ENCODE measurements around the gene TMEM184A.

The TMEM184A gene

DNA sequence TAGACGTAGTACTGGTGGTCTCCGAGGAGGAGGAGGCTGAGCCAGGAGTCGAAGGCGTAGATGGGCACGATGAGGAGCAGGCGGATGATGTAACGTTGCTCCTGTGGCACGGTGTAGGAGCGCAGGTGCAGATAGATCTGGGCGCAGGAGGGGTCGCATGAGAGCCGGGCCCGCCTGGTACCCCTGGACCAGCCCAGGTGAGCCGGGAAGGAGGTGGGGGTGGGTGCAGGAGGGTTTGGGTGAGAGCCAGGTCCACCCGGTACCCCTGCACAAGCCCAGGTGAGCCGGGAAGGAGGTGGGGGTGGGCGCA is 5.2 kb downstream of the TMEM184A start:
- DNase-seq (ENCODE audit: low read depth), result no peak
- TF ChIP-seq, protein P1, sequence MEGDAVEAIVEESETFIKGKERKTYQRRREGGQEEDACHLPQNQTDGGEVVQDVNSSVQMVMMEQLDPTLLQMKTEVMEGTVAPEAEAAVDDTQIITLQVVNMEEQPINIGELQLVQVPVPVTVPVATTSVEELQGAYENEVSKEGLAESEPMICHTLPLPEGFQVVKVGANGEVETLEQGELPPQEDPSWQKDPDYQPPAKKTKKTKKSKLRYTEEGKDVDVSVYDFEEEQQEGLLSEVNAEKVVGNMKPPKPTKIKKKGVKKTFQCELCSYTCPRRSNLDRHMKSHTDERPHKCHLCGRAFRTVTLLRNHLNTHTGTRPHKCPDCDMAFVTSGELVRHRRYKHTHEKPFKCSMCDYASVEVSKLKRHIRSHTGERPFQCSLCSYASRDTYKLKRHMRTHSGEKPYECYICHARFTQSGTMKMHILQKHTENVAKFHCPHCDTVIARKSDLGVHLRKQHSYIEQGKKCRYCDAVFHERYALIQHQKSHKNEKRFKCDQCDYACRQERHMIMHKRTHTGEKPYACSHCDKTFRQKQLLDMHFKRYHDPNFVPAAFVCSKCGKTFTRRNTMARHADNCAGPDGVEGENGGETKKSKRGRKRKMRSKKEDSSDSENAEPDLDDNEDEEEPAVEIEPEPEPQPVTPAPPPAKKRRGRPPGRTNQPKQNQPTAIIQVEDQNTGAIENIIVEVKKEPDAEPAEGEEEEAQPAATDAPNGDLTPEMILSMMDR (IDR thresholded peaks at IDR 0.05; ENCODE audit: low read length, missing control alignments), result no peak
- no peak overlapping the region for H3K4me3 ChIP-seq (replicated peaks; ENCODE audit: low read depth, low read length)

DNA sequence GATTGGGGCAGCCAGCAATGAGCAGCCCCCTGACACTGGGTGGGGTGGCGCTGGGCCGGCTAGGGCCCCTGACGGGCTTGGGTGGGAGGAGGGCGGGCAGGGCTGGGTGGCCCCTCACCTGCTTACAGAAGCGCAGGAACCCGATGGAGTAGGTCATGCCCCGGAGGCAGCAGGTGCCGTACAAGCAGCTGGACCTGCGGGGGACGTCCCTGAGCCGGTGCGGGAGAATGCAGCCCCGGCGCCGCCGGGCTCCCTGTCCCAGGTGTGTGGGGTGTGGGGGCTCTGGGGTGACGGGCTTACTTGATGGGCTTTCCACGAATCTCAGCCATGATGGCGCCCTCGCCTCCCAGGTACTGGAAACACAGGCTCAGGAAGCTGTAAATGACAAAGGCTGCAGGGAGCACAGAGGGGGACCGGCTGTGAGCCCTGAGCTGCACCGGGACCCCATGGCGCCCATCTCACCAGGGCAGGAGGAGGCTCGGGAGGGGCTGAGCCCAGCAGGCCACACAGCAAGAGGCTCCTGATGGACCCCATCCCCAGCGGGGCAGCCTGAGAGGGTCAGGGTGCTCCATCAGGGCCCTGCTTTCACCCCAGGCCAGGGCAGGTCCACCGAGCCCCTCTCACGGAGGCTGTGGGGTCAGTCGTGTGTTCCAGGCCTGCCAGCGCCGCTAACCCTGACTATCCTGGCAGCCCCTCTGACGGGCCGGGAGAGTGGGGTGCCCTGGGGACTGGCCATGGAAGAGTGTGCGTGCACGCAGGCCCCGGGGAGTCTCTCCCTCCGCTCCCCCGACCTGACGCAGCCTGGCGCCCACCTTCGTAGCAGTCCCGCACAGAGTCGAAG is 5.8 kb downstream of the TMEM184A start:
- no peak for DNase-seq (ENCODE audit: low read depth)
- TF ChIP-seq, protein P1 (IDR thresholded peaks at IDR 0.05; ENCODE audit: low read length, missing control alignments), result no peak
- H3K4me3 ChIP-seq (replicated peaks; ENCODE audit: low read depth, low read length), result no peak overlapping the region

DNA sequence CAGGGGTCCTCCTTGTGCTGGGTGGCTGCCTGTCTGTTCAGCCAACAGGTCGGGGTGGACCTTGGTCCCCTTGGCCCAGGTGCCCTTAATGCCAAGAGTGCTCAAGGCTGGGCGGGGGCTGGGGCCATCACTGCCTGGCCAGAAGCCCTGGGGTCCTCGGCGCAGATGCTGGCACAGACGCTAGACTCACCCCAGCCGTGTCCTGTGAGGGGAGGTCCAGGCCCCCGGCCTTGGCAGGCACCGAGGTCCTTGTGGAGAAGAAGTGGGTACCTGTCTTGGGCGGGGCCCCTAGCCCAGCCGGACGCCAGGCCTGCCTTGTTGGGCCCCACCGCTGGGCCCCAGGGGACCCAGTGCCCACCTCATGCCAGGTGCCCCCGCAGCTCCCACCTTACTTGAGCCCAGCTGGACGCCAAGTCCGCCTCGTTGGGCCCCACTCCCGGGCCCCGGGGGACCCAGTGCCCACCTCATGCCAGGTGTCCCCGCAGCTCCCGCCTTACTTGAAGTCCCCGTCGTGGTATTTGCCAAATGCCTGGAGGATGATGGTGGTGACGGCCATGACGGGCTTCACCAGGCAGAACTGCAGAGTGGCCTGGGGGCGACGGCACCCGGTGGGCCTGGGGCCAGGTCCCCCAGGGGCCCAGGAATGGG is 6.5 kb downstream of the TMEM184A start:
- TF ChIP-seq, protein P1 (IDR thresholded peaks at IDR 0.05; ENCODE audit: low read length, missing control alignments), result no peak
- DNase-seq (ENCODE audit: low read depth), result no peak
- H3K4me3 ChIP-seq (replicated peaks; ENCODE audit: low read depth, low read length), result no peak overlapping the region

DNA sequence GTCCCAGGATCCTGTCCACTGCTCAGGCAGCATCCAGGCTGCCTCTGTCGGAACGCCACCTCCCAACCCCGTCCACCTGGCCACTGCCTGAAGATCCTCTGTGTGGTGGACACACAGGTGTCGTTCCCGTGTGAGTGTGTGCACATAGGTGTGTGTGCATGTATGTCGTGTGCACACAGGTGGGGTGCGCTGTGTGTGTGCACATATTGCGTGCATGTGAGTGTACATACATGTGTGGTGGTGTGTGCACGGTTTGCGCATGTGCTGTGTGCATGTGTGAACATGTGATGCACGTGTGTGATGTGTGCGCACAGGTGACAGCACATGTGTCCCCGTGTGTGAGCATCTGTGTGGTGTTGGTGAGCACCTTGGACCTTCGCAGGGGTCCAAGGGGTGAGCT is 7.1 kb downstream of the TMEM184A start:
- no peak for DNase-seq (ENCODE audit: low read depth)
- TF ChIP-seq, protein P1 (IDR thresholded peaks at IDR 0.05; ENCODE audit: low read length, missing control alignments), result no peak
- H3K4me3 ChIP-seq (replicated peaks; ENCODE audit: low read depth, low read length), result no peak overlapping the region

DNA sequence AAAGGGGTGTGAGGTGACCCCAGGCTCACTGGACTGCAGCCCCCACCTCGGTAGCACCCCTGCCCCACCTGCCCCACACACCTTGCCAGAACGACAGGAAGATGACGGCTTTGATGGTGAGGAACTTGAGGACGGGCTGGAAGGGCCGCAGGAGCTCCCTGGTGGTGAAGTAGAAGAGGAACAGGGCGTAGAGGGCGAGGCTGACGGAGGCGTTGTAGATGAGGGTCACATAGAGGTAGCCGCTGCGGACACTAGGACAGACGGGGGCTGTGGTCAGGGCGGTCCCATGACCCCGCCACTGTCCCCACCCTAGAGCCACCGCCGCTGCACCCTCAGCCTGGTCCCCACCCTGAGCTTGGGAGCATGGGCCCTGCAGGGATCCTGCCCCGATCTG is 7.6 kb downstream of the TMEM184A start:
- TF ChIP-seq, protein P1 (IDR thresholded peaks at IDR 0.05; ENCODE audit: low read length, missing control alignments), result no peak
- DNase-seq (ENCODE audit: low read depth), result no peak
- no peak overlapping the region for H3K4me3 ChIP-seq (replicated peaks; ENCODE audit: low read depth, low read length)

DNA sequence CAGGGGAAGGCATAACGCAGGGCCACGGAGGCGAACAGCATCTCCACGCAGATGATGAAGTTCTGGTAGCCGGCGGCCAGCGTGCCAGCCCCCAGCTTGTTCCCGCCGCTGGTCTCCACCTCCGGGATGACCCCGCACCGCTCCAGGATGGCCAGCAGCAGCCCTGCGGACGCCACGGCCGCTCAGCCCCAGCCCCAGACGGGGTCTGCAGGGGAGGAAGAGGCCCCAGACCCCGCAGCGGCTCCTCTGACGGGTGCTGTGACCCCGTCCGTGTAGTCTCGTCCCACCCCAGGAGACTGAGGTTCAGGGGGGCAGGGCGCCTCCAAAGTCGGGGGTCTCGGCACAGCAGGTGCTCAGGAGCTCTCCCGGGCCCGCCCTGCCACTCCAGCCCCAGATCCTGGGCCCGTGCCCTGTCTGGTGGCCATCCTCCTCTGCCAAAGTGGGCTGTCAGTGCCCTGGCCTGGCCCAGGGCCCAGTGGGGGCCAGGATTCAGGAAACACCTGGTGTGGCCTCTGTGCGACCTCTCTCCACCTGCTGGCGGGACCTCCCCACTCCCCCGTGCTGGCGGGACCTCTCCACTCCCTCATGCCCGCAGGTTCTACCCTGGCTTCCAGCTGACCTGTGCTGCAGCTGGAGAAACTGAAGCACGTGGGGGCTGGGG is 8.1 kb downstream of the TMEM184A start:
- TF ChIP-seq, protein P1 (IDR thresholded peaks at IDR 0.05; ENCODE audit: low read length, missing control alignments), result no peak

More for the DNA sequence above, 8.1 kb downstream of the TMEM184A start:
- no peak for DNase-seq (ENCODE audit: low read depth)
- H3K4me3 ChIP-seq (replicated peaks; ENCODE audit: low read depth, low read length), result no peak overlapping the region
